NCI-H226 (cell line): Measurements from ENCODE around the gene SPTLC2.
"Not testable (repeated sequence)": the region's sequence is repeated elsewhere in the genome, so short reads cannot be mapped to it uniquely, and the experiment has no call there.

Source experiments
- DNase-seq: peaks from one replicate; pipeline ENCODE4 v3.0.0-alpha.2; 2015

The SPTLC2 gene

GRCh38 chr14:77616454-77617229, at the start of gene SPTLC2:
SPTLC2 (minus strand) TSS chr14:77616637; CDS start chr14:77616579, 58 bp downstream.
- peak; percentile 100 for DNase-seq

- DNase-seq = peak; percentile 89
Measured at GRCh38 chr14:77663293-77663692, 46.9 kb upstream of the SPTLC2 start.

GRCh38 chr14:77661562-77661961, 45.1 kb upstream of the SPTLC2 start:
- DNase-seq = not testable (repeated sequence)

- DNase-seq = no peak
Measured at GRCh38 chr14:77660754-77661153, 44.3 kb upstream of the SPTLC2 start.

- DNase-seq = no peak
Measured at GRCh38 chr14:77659831-77660230, 43.4 kb upstream of the SPTLC2 start.

GRCh38 chr14:77657280-77657679, 40.8 kb upstream of the SPTLC2 start:
- DNase-seq = no peak

- DNase-seq = no peak
Measured at GRCh38 chr14:77654001-77654441, 37.6 kb upstream of the SPTLC2 start.

- DNase-seq = peak; percentile 37
Measured at GRCh38 chr14:77649326-77649725, 32.9 kb upstream of the SPTLC2 start.

GRCh38 chr14:77648520-77649200, 32.2 kb upstream of the SPTLC2 start:
- no peak for DNase-seq

- DNase-seq = peak; percentile 37
Measured at GRCh38 chr14:77647853-77648252, 31.4 kb upstream of the SPTLC2 start.

GRCh38 chr14:77646907-77647306, 30.5 kb upstream of the SPTLC2 start:
- no peak for DNase-seq

- peak; percentile 72 for DNase-seq
Measured at GRCh38 chr14:77645520-77646230, 29.2 kb upstream of the SPTLC2 start.

- DNase-seq = no peak
Measured at GRCh38 chr14:77642407-77642806, 26.0 kb upstream of the SPTLC2 start.

GRCh38 chr14:77641534-77642341, 25.3 kb upstream of the SPTLC2 start:
- no peak for DNase-seq

- peak; percentile 27 for DNase-seq
Measured at GRCh38 chr14:77640756-77641533, 24.5 kb upstream of the SPTLC2 start.

GRCh38 chr14:77638771-77639171, 22.3 kb upstream of the SPTLC2 start:
- DNase-seq = peak; percentile 97

GRCh38 chr14:77635869-77636268, 19.4 kb upstream of the SPTLC2 start:
- not testable (repeated sequence) for DNase-seq

GRCh38 chr14:77635466-77635865, 19.0 kb upstream of the SPTLC2 start:
- DNase-seq = not testable (repeated sequence)

- DNase-seq = no peak
Measured at GRCh38 chr14:77630111-77630510, 13.7 kb upstream of the SPTLC2 start.

GRCh38 chr14:77625360-77625759, 8.9 kb upstream of the SPTLC2 start:
- no peak for DNase-seq

- DNase-seq = no peak
Measured at GRCh38 chr14:77623201-77623600, 6.8 kb upstream of the SPTLC2 start.
